Measurements from ENCODE around the gene ADCY3.

Gene ADCY3

DNA sequence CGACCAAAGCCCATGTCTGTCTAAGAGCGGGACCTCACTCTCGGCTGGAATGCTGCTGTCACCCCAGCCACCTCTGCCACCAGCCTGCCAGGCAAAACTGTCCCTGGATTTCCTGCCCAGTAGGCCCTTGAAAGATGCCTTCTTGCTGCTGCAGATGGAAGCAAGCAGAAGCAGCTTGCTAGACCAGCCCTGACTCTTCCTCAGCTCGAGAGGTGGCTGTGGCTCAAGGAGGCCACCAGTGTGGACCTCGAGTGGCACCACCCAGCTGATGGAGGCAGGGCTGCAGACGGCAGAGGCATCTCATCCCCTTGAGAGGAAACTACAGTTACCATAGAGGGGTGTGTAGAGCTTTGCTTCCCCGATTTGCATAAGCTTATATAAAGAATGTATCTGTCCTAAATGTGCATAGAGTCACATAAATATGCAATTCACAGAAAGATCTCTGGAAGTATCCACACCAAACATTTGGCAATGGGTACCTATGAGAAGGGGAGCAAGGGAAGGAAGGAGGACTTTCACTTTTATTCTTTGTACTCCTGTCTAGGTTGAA, 20.6 kb downstream of the ADCY3 start:
- DNase-seq, result no peak

DNA sequence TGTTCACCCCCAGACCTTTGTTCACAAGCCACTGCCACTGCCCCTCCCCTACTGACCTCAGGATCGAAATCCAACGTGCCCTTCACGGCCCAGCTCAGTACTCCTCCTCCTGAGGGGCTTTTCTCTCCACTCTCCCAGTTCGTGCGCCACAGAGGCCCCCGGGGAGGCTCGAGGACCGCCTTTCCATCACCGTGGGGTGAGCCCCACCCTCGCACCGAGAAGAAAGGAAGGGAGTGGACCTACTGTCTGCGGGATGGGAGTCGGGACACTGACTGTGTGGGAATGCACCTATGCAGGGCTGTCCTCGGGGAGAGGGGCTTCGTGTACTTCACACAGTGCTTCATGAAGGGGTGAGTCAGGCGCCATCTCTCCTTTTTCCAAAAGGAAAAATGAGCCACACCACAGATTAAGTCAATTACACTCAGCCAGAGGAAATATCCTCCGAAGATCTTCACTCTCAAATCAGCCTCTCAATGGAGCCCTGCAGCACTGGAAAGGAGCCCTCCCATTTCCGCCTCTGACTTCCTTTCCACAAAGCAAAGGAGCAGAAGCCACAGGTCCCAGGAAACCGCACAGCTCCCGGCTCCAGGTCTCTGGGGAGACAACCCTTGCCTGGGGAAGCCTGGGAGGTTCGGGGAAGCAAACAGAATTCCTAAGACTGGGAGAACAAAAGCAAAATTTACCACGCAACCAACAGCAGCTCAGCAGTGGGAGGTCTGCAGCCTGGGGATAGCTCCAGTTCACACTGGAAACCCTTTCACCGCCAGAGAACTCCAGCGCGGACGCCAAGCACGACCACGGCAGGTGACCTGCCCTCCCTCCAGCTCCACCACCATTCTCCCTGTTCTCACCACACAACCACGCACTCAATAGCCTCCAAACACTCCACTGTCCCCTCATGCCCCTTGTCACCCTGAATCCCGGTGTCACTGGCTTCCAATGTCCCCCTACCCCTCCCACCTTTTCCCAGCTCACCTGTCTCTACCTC, 21.6 kb downstream of the ADCY3 start:
- no peak for DNase-seq

DNA sequence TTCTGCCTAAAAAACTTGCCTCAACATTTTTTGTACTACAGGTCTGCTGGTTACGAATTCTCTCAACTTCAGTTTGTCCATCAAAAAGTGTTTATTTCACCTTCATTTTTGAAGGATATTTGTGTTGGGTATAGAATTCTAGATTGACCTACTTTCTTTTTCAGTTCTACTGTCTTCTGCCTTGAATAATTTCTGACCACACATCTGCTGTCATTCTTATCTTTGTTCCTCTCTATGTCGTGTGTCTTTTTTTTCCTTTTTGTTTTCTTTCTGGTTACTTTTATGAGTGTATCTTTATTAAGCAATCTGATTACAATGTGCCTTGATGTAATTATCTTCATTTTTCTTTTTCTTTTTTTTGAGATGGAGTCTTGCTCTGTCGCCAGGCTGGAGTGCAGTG, 25.3 kb downstream of the ADCY3 start:
- DNase-seq, result no peak

DNA sequence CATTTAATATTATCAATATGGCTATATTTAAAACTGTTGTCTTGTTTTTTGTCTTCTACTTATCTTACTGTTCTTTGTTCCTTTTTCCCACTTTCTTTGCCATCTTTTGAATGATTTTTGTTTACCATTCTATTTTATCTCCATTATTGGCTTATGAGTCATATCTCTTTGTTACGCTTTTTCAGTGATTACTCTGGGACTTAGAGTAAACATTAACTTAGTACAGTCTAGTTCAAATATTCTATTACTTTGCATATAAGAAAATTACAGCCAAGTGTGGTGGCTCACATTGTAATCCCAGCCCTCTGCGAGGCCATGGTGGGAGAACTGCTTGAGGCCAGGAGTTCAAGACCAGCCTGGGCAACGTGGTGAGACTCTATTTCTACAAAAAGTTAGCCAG, 26.1 kb downstream of the ADCY3 start:
- DNase-seq, result no peak

DNA sequence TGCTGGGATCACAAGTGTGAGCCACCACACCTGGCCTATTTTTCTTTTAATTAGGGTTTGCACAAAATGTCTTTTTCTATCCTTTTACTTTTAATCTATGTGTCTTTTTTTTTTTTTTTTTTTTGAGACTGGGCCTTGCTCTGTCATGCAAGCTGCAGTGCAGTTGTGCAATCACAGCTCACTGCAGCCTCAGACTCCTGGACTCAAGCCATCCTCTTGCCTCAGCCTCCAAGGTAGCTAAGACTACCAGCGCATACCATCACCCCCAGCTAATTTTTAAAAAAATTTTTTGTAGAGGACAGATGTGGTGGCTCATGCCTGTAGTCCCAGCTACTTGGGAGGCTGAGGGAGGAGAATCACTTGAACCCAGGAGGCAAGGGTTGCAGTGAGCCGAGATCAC, 27.1 kb downstream of the ADCY3 start:
- DNase-seq, result no peak

DNA sequence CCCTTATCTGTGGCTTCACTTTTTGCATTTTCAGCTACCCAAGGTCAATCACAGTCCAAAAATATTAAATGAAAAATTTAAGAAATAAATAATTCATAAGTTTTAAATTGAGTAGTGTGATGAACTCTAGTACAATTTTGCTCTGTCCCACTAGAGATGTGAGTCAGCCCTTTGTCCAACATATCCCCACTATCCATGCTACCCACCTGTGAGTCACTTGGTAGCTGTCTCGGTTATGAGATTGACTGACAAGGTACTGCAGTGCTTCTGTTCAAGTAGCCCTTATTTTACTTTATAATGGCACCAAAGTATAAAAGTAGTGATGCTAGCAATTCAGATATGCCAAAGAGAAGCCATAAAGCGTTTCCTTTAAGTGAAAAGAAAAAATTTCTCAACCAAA, 28.8 kb downstream of the ADCY3 start:
- no peak for DNase-seq

DNA sequence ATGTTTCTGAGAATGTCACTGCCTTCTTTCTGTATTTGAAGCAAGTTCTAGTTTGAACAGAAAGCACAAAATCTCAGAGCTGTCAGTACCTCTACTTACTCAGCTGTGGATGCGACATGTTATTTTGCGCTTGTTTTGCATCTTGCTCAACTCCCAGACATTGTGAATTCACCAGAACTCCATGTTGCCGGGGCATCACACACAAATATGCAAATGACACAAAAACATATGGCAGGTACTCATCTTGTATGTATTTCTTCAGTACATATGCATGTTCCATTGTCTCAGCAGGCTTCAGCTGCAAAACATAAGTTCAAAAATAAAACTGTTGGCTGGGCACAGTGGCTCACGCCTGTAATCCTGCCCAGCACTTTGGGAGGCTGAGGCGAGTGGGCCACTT, 30.8 kb downstream of the ADCY3 start:
- no peak for DNase-seq

DNA sequence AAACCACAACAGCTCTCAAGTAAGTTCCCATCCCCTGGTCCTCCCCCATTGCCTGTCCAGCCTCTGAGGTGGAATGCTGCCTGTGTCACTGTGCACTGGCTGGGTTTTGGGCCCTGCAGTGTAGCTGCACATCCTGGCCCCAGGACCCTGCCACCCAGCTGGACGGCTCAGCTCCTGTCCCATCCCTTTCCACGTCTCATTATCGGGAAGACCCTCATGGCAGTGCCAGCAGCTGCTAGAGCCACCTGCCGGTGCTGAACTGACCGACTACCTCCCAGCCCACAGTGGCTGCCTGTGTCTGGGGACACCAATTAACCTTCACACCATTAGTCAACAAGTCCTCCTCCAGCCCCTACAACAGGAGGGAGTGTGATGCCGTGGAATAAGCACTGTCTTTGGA, 31.9 kb downstream of the ADCY3 start:
- DNase-seq, result no peak

DNA sequence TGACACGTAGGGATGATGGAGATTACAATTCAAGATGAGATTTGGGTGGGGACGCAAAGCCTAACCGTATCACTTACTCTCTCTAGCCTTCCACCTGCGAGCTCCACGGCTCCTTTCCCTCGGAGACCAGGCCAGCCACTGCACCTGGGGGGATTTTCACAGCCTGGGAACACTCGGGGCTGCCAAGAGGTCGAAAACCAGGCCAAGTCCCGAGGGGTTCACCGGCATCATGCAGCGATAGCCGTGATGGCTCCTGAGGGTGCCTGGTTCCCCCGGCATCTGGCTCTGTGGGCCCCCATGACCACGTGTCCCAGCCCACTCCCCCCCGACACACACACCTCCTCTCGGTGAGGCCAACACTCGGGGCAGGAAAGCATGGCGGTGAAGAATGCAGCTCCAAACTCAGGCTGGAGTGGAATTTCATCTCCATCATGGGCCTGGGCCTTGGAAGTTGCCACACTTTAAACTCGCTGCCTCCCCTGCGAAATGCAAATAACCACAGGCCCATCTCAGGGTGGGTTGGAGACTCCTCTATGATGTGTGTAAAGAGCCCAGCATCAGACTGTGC, 32.6 kb downstream of the ADCY3 start:
- DNase-seq, result no peak

DNA sequence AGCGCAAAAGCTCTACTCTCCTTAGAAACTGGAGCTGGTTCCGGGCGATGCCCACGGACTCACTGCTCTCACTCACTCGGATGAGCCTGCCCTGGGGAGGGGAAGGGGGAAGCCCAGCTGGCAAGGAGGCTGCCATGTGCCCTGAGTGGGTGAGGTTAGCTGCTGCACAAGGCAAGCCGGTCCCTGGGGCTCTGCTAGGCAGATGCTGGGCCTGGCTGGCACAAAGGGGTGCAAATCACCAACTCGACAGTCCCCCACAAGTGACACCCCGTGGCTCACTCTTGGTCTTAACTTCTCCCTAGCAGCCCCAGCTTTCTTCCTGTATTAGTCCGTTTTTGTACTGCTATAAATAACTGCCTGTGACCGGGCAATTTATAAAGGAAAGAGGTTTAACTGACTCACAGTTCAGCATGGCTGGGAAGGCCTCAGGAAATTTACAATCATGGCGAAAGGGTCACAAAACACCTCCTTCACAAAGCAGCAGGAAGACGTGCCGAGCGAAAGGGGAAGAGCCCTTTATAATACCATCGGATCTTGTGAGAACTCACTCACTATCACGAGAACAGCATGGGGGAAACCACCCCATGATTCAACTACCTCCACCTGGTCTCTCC, 33.2 kb downstream of the ADCY3 start:
- no peak for DNase-seq

DNA sequence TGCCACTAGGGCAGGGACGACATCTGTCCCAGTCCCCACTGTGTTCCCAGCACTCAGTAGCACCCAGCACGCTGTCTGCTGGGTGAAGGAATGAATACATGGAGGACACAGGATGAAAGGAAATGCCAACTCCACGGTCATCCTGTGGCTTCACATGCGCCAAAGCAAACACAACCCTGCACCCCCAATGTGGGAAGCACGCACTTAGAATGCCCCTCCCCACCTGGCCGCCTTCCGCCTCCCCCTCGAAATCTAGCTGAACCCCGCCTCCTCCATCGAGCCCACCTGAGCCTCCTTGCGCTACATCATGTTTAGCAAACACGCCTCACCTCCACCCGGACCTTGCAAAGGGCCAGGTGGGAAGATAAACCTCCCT, 33.9 kb downstream of the ADCY3 start:
- no peak for DNase-seq

DNA sequence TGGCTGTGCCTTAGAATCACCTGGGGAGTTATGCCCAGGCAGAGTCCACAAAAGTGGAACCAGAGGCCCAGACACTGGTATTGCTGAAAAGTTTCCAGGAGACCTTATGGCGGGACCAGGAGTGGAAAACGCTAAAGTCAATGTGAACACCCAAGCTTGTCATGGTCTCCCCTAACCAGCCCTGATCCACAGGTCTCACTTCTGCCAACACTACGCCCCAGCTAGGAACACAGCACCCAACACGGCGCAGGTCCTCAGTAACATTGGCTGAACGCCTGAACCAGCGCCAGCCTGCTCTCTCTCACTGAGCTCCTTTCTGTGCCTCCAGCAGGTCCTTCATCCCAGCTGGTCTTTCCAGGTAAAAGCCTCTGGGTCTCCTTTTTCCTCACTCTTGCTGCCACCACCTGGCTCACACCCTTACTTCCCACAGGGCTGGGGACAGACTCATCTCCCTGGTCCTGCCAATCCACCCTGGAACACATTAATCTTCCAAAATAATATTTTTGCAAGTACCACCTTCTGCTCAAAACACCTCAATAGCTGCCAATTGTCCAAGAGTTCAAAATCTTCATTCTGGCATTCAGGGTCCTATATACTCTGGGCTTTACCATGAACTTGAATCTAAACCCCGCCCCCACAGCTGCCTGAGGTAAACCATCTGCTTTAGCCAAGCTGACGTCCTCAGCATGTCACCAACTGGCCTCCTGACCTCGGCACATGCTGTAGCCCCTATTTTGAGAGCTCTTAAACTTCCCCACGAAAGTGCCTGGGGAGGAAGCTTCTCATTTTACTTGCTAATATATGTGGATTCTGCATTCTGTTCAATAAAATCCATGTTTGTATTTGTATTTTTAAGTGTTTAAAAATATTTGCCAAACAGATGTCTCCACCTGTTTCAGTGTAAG, 34.6 kb downstream of the ADCY3 start:
- no peak for DNase-seq

DNA sequence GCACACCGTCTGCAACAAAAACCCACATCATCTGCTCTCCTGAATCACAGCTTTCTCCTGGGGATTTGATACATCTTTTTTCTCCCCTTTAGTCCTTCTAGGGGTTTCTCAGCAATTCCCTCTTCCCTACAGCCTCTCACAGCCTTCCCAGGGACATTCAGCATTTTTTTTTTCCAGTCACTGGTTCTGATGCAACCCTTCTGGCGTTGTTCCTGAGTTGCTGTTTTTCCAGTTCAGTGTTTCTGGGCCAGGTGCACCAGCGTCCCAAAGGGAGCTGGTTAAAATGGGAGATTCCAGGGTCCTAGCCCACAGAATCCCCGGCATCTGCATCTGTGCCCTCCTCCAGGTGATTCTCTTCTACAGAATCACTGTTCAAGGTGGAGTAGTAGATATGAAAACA, 36.1 kb downstream of the ADCY3 start:
- DNase-seq, result no peak

DNA sequence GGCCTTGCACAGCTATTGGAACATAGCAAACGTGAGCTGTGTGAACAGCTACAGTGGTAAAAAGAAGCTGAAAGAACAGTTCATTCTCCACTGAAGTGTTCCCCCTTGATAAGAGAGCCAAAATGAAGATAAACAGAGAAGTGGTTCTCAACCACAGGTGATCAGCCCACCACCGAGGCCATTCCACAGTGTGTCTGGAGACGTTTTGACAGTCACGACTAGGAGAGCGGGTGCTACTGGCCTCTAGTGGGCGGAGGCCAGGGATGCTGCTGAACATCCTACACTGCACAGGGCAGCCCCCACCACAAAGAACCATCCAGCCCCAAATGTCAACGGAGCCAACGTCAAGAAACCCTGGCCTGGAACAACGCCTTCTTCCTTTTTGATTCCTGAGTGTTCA, 38.4 kb downstream of the ADCY3 start:
- DNase-seq, result no peak

DNA sequence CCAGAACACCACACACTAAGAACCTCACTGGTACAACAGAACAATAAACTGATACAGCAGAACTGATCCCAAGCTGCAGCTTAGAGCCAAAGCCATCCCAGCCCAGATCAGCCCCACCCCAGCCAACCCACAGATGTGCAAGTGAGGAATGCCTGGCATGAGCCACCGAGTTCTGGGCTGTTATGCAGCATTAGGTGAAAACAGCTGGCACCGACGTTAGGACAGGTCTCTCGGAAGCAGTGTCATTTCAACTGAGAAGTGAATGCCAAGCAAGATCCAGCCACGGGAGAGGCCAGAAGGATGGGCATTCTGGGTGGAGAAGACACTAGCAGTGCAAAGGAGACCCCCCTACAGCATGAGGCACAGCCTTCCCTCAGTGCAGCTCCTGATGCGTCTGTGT, 38.9 kb downstream of the ADCY3 start:
- no peak for DNase-seq

DNA sequence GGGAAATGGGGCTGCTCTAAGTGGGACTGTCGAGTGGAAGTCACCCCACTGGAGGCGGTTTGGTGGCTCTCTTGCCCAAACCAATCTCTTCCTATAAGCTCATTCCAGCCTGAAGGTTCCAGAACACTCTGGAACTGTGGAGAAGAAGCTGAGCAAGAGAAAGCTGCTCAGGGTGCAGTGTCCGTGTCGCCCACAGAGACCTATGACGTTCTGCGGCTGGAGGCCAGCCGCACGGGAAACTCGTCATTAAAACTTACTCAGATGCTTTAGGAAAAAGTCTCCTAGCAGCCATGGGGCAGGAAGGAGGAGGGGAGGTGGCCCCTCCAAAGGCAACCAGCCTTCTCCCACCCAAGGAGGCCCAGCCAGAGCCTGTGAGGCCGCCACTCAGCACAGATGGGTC, 41.7 kb downstream of the ADCY3 start:
- no peak for DNase-seq

DNA sequence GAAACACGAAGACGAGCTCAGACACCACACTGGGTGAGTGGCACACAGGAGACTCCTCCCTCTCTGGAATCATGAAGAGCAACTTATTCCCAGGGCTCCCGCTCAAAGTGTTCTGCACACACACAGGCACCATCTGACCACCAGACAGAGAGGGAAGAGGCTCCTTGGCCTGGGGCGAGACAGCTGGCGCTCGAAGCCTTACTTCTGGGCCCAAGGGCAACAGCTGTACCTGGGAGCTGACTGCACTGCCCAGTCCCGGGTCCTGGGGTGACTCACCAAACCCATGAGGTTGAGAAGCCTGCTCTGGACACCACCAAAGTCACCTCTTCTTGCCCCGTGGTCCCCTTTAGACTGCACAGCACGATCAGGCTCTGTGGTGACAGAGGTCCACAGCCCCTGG, 42.4 kb downstream of the ADCY3 start:
- no peak for DNase-seq

DNA sequence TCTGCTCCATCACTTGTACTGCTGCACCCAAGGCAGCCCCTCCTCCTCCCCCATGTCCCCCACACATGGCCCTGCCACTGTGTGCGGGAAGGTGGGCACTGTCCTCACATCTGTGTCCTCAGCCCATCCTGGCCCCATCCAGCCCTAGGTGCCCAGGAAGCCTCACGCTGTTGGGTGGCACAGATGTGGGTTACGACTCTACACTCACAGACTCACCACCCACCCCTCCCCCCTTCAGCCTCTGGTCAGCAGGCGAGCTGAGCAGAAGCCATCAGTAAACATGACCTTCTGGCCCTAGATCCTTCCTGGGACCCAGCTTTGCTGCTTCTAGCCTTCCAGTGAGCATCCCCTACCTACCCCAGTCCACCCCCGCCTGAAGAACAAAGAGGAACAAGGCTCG, 43.0 kb downstream of the ADCY3 start:
- no peak for DNase-seq

DNA sequence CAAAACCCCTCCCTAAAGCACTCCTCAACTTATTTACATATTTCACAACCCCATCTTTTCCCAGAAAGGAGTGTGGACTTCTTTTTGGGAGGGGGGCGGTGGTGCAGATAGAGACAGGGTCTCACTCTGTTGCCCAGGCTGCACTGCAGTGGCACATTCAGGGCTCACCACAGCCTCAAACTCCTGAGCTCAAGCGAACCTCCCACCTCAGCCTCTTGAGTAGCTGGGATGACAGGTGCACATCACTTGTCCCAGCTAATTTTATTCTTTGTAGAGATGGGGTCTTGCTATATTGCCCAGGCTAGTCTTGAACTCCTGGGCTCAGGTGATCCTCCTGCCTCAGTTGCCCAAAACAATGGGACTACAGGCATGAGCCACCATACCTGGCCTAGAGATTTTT, 44.1 kb downstream of the ADCY3 start:
- DNase-seq, result no peak

DNA sequence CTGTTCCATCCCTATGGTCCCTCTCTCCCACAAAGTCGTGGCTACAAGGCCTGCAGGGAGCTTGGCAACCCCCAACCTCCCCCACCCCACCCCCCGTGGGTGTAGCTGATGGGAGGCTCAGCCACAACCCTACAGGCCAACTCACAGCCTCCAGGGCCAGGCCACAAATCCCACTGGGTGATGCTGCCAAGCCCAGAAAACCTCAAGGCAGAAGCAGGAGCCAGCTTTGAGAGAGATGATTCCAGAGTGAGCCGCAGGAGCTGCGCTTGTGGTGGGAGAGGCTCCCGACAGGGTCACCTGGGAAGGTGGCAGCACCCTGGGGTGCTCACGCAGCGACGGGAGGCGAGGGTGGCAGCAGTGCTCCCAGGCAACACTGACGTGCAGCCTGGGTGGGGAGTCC, 44.8 kb downstream of the ADCY3 start:
- DNase-seq, result no peak

DNA sequence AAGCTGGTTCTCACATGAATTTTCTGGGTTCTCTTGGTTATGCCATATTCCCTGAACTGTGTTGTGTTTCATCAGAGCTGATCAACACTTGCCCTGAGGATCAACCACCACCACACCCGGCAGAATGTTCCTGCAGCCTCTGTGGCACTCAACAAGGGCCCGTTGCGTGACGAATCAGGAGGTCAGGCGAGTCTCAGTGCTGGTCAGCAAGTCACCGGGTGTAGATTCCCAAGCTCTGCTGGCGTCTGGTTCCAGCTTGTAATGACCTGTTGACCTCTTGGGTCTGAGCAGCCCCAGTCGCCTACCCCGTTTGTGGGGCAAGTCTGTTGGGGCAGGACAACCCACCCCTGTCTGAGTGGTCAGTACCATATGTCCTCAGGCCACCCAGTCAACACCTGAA, 46.0 kb downstream of the ADCY3 start:
- DNase-seq, result no peak

DNA sequence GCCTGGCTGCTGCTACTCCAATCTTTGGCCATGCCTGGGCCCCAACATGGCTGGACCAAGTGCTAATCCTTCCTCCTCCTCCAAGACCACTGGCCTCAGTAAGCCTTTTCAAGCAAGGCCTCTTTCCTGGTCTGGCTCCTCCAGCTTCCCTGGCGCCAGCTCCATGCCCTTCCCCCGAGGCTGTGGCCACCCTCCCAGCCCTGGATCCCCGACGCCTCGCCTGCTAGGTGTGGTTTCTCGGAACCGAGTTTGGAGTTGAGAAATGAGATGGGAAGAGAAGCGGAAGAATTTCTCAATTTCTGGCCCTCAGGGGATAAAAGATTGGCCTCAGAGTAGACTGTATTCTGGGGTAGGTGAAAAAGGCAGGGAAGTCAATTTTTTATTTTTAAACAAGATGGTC, 46.4 kb downstream of the ADCY3 start:
- DNase-seq, result no peak
